Activated T-cell treated with anti-CD3 and anti-CD28 coated beads, Interleukin-2, amount 50 U/mL, for 4 hours (primary cell): ENCODE data around the gene FTO. TPM values are rescaled to one million over a fixed set of nuclear protein-coding genes. Genes with fewer than 3 reads are reported as not detected.
"Not testable (repeated sequence)": the region's sequence is repeated elsewhere in the genome, so short reads cannot be mapped to it uniquely, and the experiment has no call there.

Source experiments
- ATAC-seq, 2 donors: fragments of 200-7000 bp; cut with Tn5 transposase; one replicate each; pipeline ENCODE4 v1.10.0; 2021
- DNase-seq: peaks from one replicate; pipeline ENCODE4 v3.0.0-alpha.2; 2020
- H3K27me3 Mint-ChIP-seq: one replicate; pipeline ENCODE4 v1.8.0; 2021; ENCODE audit warnings: low read depth, mixed read lengths
- H3K36me3 Mint-ChIP-seq: one replicate; pipeline ENCODE4 v1.8.0; 2022; ENCODE audit warnings: mixed read lengths; ENCODE audit not compliant: insufficient read depth
- H3K4me1 Mint-ChIP-seq: one replicate; pipeline ENCODE4 v1.8.0; 2021; ENCODE audit warnings: low read depth, mixed read lengths
- H3K4me3 Mint-ChIP-seq: one replicate; pipeline ENCODE4 v1.8.0; 2021; ENCODE audit warnings: mild to moderate bottlenecking, moderate library complexity, mixed read lengths
- H3K9me3 Mint-ChIP-seq: one replicate; pipeline ENCODE4 v1.8.0; 2021; ENCODE audit warnings: mixed read lengths
- total RNA-seq, 3 donors: library from RNA; stranded (reverse); gene quantifications; one replicate each; pipeline ENCODE4 v1.2.1, GENCODE V29; 2021

The FTO gene
- total RNA-seq, 3 donors from 2014 or later, result 41.3 to 47.8 (median 43.1) TPM

GRCh38 chr16:53689636-53690035 lies 14.3 kb upstream of the FTO start:
- DNase-seq, result no peak
- Mint-ChIP-seq H3K4me3 (no peak overlapping the region), H3K27me3 (no peaks in the 10 kb centered on the region), H3K9me3 (peaks cover 8% of the 10 kb centered on the region), H3K4me1 (no peaks in the 10 kb centered on the region), H3K36me3 (peaks cover 28% of the 10 kb centered on the region)
- ATAC-seq, result no peak

DNA sequence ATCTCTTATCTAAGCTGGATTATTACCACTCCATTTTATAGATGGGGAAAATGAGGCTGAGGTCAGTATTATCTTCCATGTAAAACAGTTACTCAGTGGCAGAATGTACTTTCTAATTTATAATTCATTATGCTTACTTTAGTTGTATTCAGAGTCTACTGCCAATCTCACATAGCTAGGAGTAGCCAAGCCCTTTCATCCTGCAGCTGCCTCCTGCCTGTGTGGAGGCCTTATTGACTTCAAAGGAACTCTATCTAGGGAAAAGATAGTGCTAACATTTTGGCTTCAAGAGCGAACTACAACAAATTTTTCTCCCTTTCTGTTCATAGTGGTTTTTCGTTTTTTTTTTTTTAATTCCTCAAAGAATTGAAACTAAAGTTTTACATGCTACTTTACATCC lies 13.2 kb upstream of the FTO start:
- Mint-ChIP-seq H3K36me3 (peaks cover 21% of the 10 kb centered on the region), H3K27me3 (no peaks in the 10 kb centered on the region), H3K4me3 (no peak overlapping the region), H3K4me1 (no peaks in the 10 kb centered on the region), H3K9me3 (no peaks in the 10 kb centered on the region)
- ATAC-seq, result no peak
- no peak for DNase-seq

DNA sequence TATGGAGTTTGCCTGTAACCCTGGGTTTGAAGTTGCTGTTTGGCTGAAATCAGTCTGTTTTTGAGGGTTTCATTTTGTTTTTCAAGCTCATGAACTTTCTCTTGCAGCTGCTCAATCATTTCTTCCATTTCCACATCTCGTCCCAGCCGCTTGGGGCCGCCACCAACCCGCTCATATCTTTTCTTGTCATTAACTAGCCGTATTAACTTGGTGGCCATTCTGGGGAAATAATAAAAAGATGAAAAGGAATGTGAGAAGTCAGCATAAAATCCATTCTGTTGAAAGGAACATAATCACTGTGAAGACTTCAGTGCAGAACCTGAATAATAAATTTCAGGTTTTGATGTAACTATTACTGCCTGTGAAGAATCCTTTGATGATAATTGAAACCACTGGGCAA lies 11.8 kb upstream of the FTO start:
- no peaks in the 10 kb centered on the region for H3K9me3 Mint-ChIP-seq
- peaks cover 14% of the 10 kb centered on the region for H3K36me3 Mint-ChIP-seq

DNA sequence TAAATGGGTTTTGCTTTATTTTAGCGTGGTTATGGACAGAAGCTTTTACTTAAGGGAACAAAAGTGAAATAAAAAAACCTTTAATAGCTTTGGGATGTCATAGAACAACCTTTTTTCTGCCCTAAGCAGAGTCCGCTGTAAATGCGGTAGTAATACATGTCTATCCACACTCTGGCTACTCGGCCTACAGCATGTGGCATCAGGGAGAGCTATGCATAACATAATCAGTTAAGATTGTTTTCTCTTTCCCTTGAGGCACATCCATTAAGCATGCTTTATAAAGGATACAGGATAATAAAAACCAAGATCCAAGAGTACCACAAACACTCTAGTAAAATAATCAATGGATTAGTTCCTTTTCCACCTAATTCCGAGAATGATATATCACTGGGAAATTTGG lies 10.6 kb upstream of the FTO start:
- Mint-ChIP-seq H3K36me3 (peaks cover 13% of the 10 kb centered on the region), H3K4me1 (no peaks in the 10 kb centered on the region), H3K4me3 (no peak overlapping the region), H3K9me3 (no peaks in the 10 kb centered on the region), H3K27me3 (no peaks in the 10 kb centered on the region)
- ATAC-seq (no peak), DNase-seq (no peak)

More for the DNA sequence above, 11.8 kb upstream of the FTO start:
- ATAC-seq (no peak), DNase-seq (no peak)
- no peak overlapping the region for H3K4me3 Mint-ChIP-seq
- no peaks in the 10 kb centered on the region for H3K27me3 Mint-ChIP-seq
- H3K4me1 Mint-ChIP-seq, result no peaks in the 10 kb centered on the region

GRCh38 chr16:53695070-53695469 lies 8.9 kb upstream of the FTO start:
- H3K9me3 Mint-ChIP-seq, result no peaks in the 10 kb centered on the region
- DNase-seq (no peak), ATAC-seq (no peak)
- no peak overlapping the region for H3K4me3 Mint-ChIP-seq
- no peaks in the 10 kb centered on the region for H3K27me3 Mint-ChIP-seq
- H3K4me1 Mint-ChIP-seq, result no peaks in the 10 kb centered on the region
- H3K36me3 Mint-ChIP-seq, result peaks cover 11% of the 10 kb centered on the region

DNA sequence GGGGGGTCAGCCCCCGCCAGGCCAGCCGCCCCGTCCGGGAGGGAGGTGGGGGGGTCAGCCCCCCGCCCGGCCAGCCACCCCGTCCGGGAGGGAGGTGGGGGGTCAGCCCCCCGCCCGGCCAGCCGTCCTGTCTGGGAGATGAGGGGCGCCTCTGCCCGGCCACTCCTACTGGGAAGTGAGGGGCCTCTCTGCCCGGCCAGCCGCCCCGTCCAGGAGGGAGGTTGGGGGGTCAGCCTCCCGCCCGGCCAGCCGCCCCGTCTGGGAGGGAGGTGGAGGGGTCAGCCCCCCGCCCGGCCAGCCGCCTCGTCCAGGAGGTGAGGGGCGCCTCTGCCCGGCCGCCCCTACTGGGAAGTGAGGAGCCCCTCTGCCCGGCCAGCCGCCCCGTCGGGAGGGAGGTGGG lies 5.7 kb upstream of the FTO start:
- not testable (repeated sequence) for H3K9me3 Mint-ChIP-seq, ATAC-seq, DNase-seq, H3K27me3 Mint-ChIP-seq, H3K4me1 Mint-ChIP-seq, H3K36me3 Mint-ChIP-seq, H3K4me3 Mint-ChIP-seq

DNA sequence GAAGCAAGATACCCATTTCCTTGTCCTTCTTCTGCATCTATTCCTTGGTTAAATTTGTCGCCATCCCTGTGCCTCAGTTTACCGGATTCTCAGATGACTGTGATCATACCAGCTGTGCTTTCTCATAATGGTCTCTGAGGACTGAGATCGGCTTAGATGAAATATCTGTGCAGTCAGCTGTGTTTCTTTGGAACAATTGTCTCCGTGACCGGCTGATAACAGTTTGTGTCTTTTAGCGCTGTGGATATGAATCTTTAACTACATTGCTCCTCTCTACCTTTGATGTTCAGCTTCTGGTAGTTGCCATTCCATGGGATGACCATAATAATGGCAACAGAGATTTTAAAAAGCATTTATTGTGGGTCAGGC lies 473 bp downstream of the FTO start:
- no peak for DNase-seq
- no peak for ATAC-seq
- Mint-ChIP-seq H3K4me3 (peak overlapping the region; percentile 97), H3K27me3 (no peaks in the 10 kb centered on the region), H3K36me3 (peaks cover 11% of the 10 kb centered on the region), H3K4me1 (peaks cover 40% of the 10 kb centered on the region), H3K9me3 (no peaks in the 10 kb centered on the region)

GRCh38 chr16:53707671-53708070 lies 3.7 kb downstream of the FTO start:
- DNase-seq (no peak), ATAC-seq (no peak)
- Mint-ChIP-seq H3K9me3 (no peaks in the 10 kb centered on the region), H3K4me1 (peaks cover 46% of the 10 kb centered on the region), H3K27me3 (no peaks in the 10 kb centered on the region), H3K4me3 (no peak overlapping the region), H3K36me3 (peaks cover 23% of the 10 kb centered on the region)

GRCh38 chr16:53708490-53708889 lies 4.5 kb downstream of the FTO start:
- no peak for ATAC-seq
- DNase-seq, result no peak
- Mint-ChIP-seq H3K36me3 (peaks cover 24% of the 10 kb centered on the region), H3K9me3 (no peaks in the 10 kb centered on the region), H3K4me3 (no peak overlapping the region), H3K4me1 (peaks cover 50% of the 10 kb centered on the region), H3K27me3 (no peaks in the 10 kb centered on the region)

DNA sequence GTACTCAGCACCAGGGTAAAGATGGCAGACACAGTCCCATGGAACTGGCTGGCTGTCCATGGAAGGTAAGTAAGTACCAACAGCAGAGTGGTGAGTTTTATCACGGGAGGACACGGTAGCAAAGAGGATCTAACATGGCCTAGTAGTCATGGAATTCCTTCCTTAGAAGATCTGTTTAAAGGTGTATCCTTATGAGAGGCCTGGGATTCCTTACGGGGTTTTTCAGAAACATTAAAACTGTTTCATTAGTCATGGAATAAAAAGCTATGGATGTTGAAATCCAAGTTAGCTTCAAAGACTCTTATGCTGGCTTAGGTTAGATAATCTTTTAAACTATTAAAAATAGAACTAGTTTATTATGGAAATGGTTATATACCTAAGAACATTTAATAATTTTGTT lies 7.4 kb downstream of the FTO start:
- ATAC-seq (no peak), DNase-seq (no peak)
- Mint-ChIP-seq H3K9me3 (no peaks in the 10 kb centered on the region), H3K4me3 (no peak overlapping the region), H3K4me1 (peaks cover 52% of the 10 kb centered on the region), H3K36me3 (peaks cover 25% of the 10 kb centered on the region), H3K27me3 (no peaks in the 10 kb centered on the region)

GRCh38 chr16:53712065-53712464 lies 8.1 kb downstream of the FTO start:
- no peak for ATAC-seq
- Mint-ChIP-seq H3K4me1 (peaks cover 49% of the 10 kb centered on the region), H3K27me3 (no peaks in the 10 kb centered on the region)

DNA sequence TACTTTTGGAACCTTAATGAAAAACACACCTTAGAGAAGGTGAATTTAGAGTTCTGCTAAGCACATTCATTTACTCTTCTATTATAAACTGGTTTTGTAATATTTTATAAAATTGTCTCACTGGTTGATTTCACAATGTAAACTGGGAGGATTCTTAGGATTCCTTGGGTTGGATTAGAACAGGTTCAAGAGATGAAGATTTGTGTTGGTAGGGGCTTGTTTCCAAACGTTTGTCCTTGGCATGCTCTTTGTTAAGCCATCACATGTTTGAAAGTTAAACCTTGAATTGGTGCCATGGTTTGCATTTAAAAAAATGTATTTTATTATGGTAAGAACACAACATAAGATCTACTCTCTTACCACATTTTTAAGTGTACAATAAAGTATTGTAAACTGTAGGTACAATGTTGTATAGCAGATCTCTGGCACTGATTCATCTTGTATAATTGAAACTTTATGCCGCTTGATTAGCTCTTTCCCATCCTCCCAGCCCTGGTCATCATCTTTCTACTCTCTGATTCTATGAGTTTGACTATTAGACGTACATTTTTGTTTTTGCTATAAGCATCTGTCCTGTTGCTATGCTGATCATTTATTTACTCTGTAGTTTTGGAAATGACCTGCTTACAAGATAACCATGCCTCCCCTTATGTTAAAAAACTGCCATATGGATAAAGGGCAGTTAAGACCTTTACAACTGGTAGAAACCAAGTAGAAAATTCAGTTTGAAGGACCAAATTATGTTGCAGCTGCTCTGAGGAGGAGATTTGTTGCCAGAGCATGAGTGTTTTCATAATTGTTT lies 9.6 kb downstream of the FTO start:
- DNase-seq, result no peak
- no peak for ATAC-seq
- H3K9me3 Mint-ChIP-seq, result no peaks in the 10 kb centered on the region
- no peaks in the 10 kb centered on the region for H3K27me3 Mint-ChIP-seq
- no peak overlapping the region for H3K4me3 Mint-ChIP-seq
- H3K36me3 Mint-ChIP-seq, result peaks cover 14% of the 10 kb centered on the region
- H3K4me1 Mint-ChIP-seq, result peaks cover 41% of the 10 kb centered on the region

More at GRCh38 chr16:53712065-53712464, 8.1 kb downstream of the FTO start:
- no peaks in the 10 kb centered on the region for H3K9me3 Mint-ChIP-seq
- H3K4me3 Mint-ChIP-seq, result no peak overlapping the region
- DNase-seq, result no peak
- H3K36me3 Mint-ChIP-seq, result peaks cover 22% of the 10 kb centered on the region

GRCh38 chr16:53714205-53715022 lies 10.5 kb downstream of the FTO start:
- no peaks in the 10 kb centered on the region for H3K9me3 Mint-ChIP-seq
- no peaks in the 10 kb centered on the region for H3K27me3 Mint-ChIP-seq
- no peak for ATAC-seq
- no peak for DNase-seq
- peaks cover 17% of the 10 kb centered on the region for H3K36me3 Mint-ChIP-seq
- H3K4me1 Mint-ChIP-seq, result peaks cover 40% of the 10 kb centered on the region
- H3K4me3 Mint-ChIP-seq, result no peak overlapping the region

- DNase-seq, result no peak
- Mint-ChIP-seq H3K4me1 (peaks cover 40% of the 10 kb centered on the region), H3K27me3 (no peaks in the 10 kb centered on the region), H3K4me3 (no peak overlapping the region), H3K9me3 (no peaks in the 10 kb centered on the region), H3K36me3 (peaks cover 16% of the 10 kb centered on the region)
- no peak for ATAC-seq
These were observed 11.0 kb downstream of the FTO start for GRCh38 chr16:53715023-53715384.

DNA sequence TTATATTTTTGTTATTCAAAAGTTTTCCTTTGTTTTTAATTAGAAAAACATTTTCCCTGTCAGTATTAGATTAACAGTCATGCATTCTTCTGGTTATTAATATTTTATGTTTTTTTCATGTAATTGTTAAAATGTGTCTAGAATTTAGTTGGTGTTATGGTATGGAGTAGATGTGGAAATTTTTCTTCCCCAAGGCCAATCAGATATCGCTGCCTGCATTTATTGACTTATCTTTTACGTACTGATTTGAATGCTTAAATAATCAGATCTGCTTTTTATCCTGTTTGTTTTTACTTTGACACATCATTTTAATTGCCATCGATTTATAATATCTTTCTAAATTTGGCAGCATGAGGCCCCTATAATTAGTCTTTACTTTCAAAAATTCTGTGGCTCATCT lies 13.6 kb downstream of the FTO start:
- Mint-ChIP-seq H3K36me3 (peaks cover 8% of the 10 kb centered on the region), H3K4me3 (no peak overlapping the region), H3K9me3 (no peaks in the 10 kb centered on the region), H3K4me1 (peaks cover 37% of the 10 kb centered on the region), H3K27me3 (no peaks in the 10 kb centered on the region)
- no peak for DNase-seq
- no peak for ATAC-seq
